Liver (tissue), 9 donors: ENCODE measurements around the gene HARS2. TPM values are rescaled to one million over a fixed set of nuclear protein-coding genes. Genes with fewer than 3 reads are reported as not detected.

Experiments
- DNase-seq: peaks from one replicate; pipeline ENCODE4 v3.0.0-alpha.2; 2017; ENCODE audit warnings: low spot score
- H3K27ac ChIP-seq, 2 donors: one replicate each; pipeline ENCODE4 v1.7.0; 2013; ENCODE audit warnings: inconsistent platforms in 2 of 2, low read length in 2 of 2, control low read depth in 1 of 2, low read depth in 1 of 2, mild to moderate bottlenecking in 1 of 2
- H3K27me3 ChIP-seq, 4 donors: one replicate each; pipeline versions ENCODE4 v1.6.1 to v1.7.0; 2013; ENCODE audit warnings: low read length in 3 of 4, inconsistent platforms in 1 of 4, mild to moderate bottlenecking in 1 of 4, moderate library complexity in 1 of 4; ENCODE audit not compliant: control insufficient read depth in 4 of 4, insufficient read depth in 4 of 4
- H3K36me3 ChIP-seq, 4 donors: one replicate each; pipeline versions ENCODE4 v1.6.1 to v1.7.0; 2013; ENCODE audit warnings: low read length in 3 of 4, mild to moderate bottlenecking in 3 of 4, low read depth in 1 of 4, moderate library complexity in 1 of 4; ENCODE audit not compliant: control insufficient read depth in 4 of 4, insufficient read depth in 3 of 4
- H3K4me1 ChIP-seq, 4 donors: one replicate each; pipeline versions ENCODE4 v1.6.1 to v1.7.0; 2013; ENCODE audit warnings: low read length in 3 of 4, mild to moderate bottlenecking in 3 of 4, moderate library complexity in 1 of 4; ENCODE audit not compliant: control insufficient read depth in 4 of 4, insufficient read depth in 4 of 4
- H3K4me3 ChIP-seq, 3 donors: one replicate each; pipeline versions ENCODE4 v1.6.1 to v1.7.0; 2013; ENCODE audit warnings: low read length in 3 of 3, control low read depth in 1 of 3, low read depth in 1 of 3, mild to moderate bottlenecking in 1 of 3
- H3K9ac ChIP-seq, 2 donors: one replicate each; pipeline ENCODE4 v1.7.0; 2013; ENCODE audit warnings: low read length in 2 of 2, mild to moderate bottlenecking in 2 of 2, moderate library complexity in 2 of 2, control low read depth in 1 of 2, low read depth in 1 of 2
- H3K9me3 ChIP-seq, 4 donors: one replicate each; pipeline versions ENCODE4 v1.6.1 to v1.7.0; 2013; ENCODE audit warnings: low read length in 3 of 4; ENCODE audit not compliant: control insufficient read depth in 4 of 4
- EGR1 ChIP-seq, 2 donors: IDR thresholded peaks; 2 replicates each; pipeline ENCODE4 v1.6.1; 2016 to 2018; ENCODE audit warnings: antibody characterized with exemption in 2 of 2, low read depth in 2 of 2
- FOXA1 ChIP-seq: IDR thresholded peaks from 2 replicates; pipeline ENCODE4 v1.6.1; 2016; ENCODE audit warnings: antibody characterized with exemption
- FOXA2 ChIP-seq: IDR thresholded peaks from 2 replicates; pipeline ENCODE4 v1.6.1; 2016; ENCODE audit warnings: antibody characterized with exemption
- HNF4A ChIP-seq, 2 donors: conservative IDR thresholded peaks; 2 replicates each; pipeline ENCODE4 v1.6.1; 2016; ENCODE audit warnings: antibody characterized with exemption in 2 of 2, mild to moderate bottlenecking in 2 of 2
- HNF4G ChIP-seq: IDR thresholded peaks from 2 replicates; pipeline ENCODE4 v1.6.1; 2016; ENCODE audit warnings: antibody characterized with exemption
- JUND ChIP-seq, 2 donors: IDR thresholded peaks; 2 replicates each; pipeline ENCODE4 v1.6.1; 2016; ENCODE audit warnings: antibody characterized with exemption in 2 of 2
- NR2F2 ChIP-seq: IDR thresholded peaks from 2 replicates; pipeline ENCODE4 v1.6.1; 2016; ENCODE audit warnings: antibody characterized with exemption
- RAD21 ChIP-seq, 2 donors: IDR thresholded peaks; 2 replicates each; pipeline ENCODE4 v1.6.1; 2016; ENCODE audit warnings: antibody characterized with exemption in 2 of 2, mild to moderate bottlenecking in 2 of 2
- RXRA ChIP-seq, 2 donors: IDR thresholded peaks; 2 replicates each; pipeline ENCODE4 v1.6.1; 2017 to 2018; ENCODE audit warnings: antibody characterized with exemption in 2 of 2, mild to moderate bottlenecking in 1 of 2
- TAF1 ChIP-seq: conservative IDR thresholded peaks from 2 replicates; pipeline ENCODE4 v1.6.1; 2016; ENCODE audit warnings: antibody characterized with exemption, mild to moderate bottlenecking
- YY1 ChIP-seq: IDR thresholded peaks from 2 replicates; pipeline ENCODE4 v1.6.1; 2016; ENCODE audit warnings: antibody characterized with exemption, mild to moderate bottlenecking
- WGBS: extraction: QIAGEN DNeasy Blood & Tissue Kit; methylation state at CpG from one replicate; pipeline ENCODE4 v1.1.7; 2013; 5-methylcytosine and 5-hydroxymethylcytosine counted together
- polyA plus RNA-seq, 2 donors: library from polyadenylated mRNA; stranded (reverse) in 1 of 2; unstranded in 1 of 2; fragments of 200-250 nt in 1 of 2; fragments of >200 nt in 1 of 2; fragmentation: Nextera tagmentation in 1 of 2; extraction: Ambion mirVana in 1 of 2; gene quantifications; one replicate each; pipeline versions ENCODE4 v1.2.1 to v1.2.3, GENCODE V29; 2013 to 2015
- total RNA-seq, 2 donors: library from RNA; depleted of rRNA; stranded (reverse); fragments of >200 nt; gene quantifications; one replicate each; pipeline ENCODE4 v1.2.3, GENCODE V29; 2014
- TF ChIP-seq, protein P1 (sequence below): fragments of 150-350 bp; IDR thresholded peaks from 2 replicates; pipeline ENCODE4 v1.5.1; 2017; ENCODE audit warnings: improper control_type of control experiment, low read depth, low read length; ENCODE audit not compliant: missing input control
- TF ChIP-seq, protein P2 (sequence below): IDR thresholded peaks from 2 replicates; pipeline ENCODE4 v1.6.1; 2016; ENCODE audit warnings: antibody characterized with exemption
- TF ChIP-seq, protein P3 (sequence below): IDR thresholded peaks from 2 replicates; pipeline ENCODE4 v1.6.1; 2016; ENCODE audit warnings: antibody characterized with exemption
- TF ChIP-seq, protein P4 (sequence below): IDR thresholded peaks from 2 replicates; pipeline ENCODE4 v1.6.1; 2016; ENCODE audit warnings: antibody characterized with exemption, mild to moderate bottlenecking
- donor health status: healthy.
- donor health status: healthy.
- donor health status: healthy.
- donor health status: healthy.
- donor health status: healthy.

The HARS2 gene
- total and polyA plus RNA-seq, 4 donors, result 8.6 to 16.3 (median 10.8) TPM

DNA sequence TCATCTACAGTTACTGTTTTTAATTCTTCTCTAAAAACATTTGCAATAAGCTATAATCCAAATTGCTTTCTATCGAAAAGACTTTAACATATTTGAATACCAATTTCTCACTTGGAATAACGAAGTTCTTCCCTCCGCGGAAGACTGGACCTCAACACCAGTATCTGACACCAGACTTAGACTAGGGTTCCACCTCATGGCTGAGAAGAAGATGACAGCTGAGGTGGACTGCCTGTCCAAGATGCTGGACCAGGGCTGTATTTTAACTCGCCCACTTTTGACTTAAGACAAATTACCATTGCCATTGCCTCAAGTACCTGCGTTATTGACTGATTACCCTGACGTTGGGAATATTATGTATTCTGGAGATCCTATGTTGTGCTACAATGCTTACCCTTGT lies 43.1 kb downstream of the HARS2 start:
- Histone ChIP-seq H3K36me3 (no peaks in the 10 kb centered on the region), H3K9ac (no peak overlapping the region), H3K9me3 (peaks cover 0 to under 1% (median 0%) of the 10 kb centered on the region in 4 donors), H3K4me3 (no peak overlapping the region), H3K27ac (no peak overlapping the region), H3K27me3 (peaks cover 0 to 5% (median 4%) of the 10 kb centered on the region in 4 donors), H3K4me1 (no peaks in the 10 kb centered on the region)
- no peak for DNase-seq
- TF ChIP-seq, protein P1, sequence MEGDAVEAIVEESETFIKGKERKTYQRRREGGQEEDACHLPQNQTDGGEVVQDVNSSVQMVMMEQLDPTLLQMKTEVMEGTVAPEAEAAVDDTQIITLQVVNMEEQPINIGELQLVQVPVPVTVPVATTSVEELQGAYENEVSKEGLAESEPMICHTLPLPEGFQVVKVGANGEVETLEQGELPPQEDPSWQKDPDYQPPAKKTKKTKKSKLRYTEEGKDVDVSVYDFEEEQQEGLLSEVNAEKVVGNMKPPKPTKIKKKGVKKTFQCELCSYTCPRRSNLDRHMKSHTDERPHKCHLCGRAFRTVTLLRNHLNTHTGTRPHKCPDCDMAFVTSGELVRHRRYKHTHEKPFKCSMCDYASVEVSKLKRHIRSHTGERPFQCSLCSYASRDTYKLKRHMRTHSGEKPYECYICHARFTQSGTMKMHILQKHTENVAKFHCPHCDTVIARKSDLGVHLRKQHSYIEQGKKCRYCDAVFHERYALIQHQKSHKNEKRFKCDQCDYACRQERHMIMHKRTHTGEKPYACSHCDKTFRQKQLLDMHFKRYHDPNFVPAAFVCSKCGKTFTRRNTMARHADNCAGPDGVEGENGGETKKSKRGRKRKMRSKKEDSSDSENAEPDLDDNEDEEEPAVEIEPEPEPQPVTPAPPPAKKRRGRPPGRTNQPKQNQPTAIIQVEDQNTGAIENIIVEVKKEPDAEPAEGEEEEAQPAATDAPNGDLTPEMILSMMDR, result peak; percentile 60
- TF ChIP-seq, protein P2, sequence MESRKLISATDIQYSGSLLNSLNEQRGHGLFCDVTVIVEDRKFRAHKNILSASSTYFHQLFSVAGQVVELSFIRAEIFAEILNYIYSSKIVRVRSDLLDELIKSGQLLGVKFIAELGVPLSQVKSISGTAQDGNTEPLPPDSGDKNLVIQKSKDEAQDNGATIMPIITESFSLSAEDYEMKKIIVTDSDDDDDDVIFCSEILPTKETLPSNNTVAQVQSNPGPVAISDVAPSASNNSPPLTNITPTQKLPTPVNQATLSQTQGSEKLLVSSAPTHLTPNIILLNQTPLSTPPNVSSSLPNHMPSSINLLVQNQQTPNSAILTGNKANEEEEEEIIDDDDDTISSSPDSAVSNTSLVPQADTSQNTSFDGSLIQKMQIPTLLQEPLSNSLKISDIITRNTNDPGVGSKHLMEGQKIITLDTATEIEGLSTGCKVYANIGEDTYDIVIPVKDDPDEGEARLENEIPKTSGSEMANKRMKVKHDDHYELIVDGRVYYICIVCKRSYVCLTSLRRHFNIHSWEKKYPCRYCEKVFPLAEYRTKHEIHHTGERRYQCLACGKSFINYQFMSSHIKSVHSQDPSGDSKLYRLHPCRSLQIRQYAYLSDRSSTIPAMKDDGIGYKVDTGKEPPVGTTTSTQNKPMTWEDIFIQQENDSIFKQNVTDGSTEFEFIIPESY, result no peak
- TF ChIP-seq HNF4A (conservative IDR thresholded peaks at IDR 0.05), result peak in 1 of 2 donors; percentile 17
- peak; percentile 76 to 84 for TF ChIP-seq RAD21 (IDR thresholded peaks at IDR 0.05)
- 45% methylated on average over 7 of the region's 7 CpGs for WGBS

DNA sequence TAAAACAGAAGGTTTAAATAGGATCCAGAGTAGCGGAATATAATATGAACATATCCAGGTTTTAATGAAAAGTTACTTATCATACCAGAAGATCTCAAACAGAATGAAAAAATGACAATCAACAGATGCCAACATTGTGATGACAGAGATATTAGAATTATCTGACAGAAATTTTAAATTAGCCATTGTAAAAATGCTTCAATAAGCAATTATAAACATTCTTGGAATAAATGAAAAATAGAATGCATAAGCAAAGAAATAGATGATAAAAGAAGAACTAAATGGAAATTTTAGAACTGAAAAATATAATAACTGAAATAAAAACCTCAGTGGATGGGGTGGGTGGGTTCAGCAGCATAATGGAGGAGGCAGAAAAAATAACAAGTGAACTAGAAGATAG lies 46.2 kb downstream of the HARS2 start:
- Histone ChIP-seq H3K36me3 (no peaks in the 10 kb centered on the region), H3K27me3 (peaks cover 0 to 5% (median 4%) of the 10 kb centered on the region in 4 donors), H3K4me3 (no peak overlapping the region), H3K9ac (no peak overlapping the region), H3K4me1 (no peaks in the 10 kb centered on the region), H3K9me3 (peaks cover 0 to 17% (median 2%) of the 10 kb centered on the region in 4 donors), H3K27ac (no peak overlapping the region)
- WGBS, result 61% methylated on average over 1 of the region's 1 CpG
- TF ChIP-seq, protein P1, result no peak
- no peak for TF ChIP-seq HNF4A (conservative IDR thresholded peaks at IDR 0.05)
- no peak for TF ChIP-seq HNF4G
- TF ChIP-seq NR2F2, result no peak
- TF ChIP-seq EGR1 (IDR thresholded peaks at IDR 0.05; ENCODE audit: low read depth in 2 of 2), result no peak
- TF ChIP-seq TAF1, result no peak
- no peak for TF ChIP-seq JUND (IDR thresholded peaks at IDR 0.05)
- TF ChIP-seq, protein P3, sequence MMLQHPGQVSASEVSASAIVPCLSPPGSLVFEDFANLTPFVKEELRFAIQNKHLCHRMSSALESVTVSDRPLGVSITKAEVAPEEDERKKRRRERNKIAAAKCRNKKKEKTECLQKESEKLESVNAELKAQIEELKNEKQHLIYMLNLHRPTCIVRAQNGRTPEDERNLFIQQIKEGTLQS, result no peak
- no peak for TF ChIP-seq FOXA1
- TF ChIP-seq RXRA (IDR thresholded peaks at IDR 0.05), result no peak
- TF ChIP-seq FOXA2, result no peak
- no peak for DNase-seq

DNA sequence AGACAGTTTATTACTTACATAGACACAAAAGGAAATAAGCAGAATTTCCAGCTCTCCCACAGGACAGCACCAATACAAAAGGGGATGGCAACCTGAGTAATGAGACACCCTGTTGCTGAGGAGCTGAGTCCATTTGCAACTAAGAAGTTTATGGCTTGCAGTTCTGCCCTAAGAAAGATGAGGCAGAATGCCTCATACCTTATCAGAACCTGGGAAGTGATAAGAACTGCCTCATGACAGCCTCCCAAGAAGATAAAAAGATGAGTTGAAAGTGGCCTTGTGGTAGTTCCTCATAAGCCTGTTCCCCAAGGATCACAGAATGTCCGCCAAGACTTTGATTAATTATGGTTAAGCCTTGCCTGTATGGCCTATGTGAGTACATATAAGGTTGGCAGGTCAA lies 50.7 kb downstream of the HARS2 start:
- Histone ChIP-seq H3K27ac (no peak overlapping the region), H3K27me3 (no peaks in the 10 kb centered on the region), H3K4me1 (no peaks in the 10 kb centered on the region), H3K4me3 (no peak overlapping the region), H3K9me3 (peaks cover 0 to 23% (median 4%) of the 10 kb centered on the region in 4 donors), H3K9ac (no peak overlapping the region), H3K36me3 (no peaks in the 10 kb centered on the region)
- DNase-seq, result no peak
- 70% methylated on average over 1 of the region's 1 CpG for WGBS
- TF ChIP-seq HNF4G (no peak), YY1 (no peak), HNF4A (conservative IDR thresholded peaks at IDR 0.05) (no peak), RXRA (IDR thresholded peaks at IDR 0.05) (no peak)
- TF ChIP-seq, protein P2, result no peak
- TF ChIP-seq, protein P4, sequence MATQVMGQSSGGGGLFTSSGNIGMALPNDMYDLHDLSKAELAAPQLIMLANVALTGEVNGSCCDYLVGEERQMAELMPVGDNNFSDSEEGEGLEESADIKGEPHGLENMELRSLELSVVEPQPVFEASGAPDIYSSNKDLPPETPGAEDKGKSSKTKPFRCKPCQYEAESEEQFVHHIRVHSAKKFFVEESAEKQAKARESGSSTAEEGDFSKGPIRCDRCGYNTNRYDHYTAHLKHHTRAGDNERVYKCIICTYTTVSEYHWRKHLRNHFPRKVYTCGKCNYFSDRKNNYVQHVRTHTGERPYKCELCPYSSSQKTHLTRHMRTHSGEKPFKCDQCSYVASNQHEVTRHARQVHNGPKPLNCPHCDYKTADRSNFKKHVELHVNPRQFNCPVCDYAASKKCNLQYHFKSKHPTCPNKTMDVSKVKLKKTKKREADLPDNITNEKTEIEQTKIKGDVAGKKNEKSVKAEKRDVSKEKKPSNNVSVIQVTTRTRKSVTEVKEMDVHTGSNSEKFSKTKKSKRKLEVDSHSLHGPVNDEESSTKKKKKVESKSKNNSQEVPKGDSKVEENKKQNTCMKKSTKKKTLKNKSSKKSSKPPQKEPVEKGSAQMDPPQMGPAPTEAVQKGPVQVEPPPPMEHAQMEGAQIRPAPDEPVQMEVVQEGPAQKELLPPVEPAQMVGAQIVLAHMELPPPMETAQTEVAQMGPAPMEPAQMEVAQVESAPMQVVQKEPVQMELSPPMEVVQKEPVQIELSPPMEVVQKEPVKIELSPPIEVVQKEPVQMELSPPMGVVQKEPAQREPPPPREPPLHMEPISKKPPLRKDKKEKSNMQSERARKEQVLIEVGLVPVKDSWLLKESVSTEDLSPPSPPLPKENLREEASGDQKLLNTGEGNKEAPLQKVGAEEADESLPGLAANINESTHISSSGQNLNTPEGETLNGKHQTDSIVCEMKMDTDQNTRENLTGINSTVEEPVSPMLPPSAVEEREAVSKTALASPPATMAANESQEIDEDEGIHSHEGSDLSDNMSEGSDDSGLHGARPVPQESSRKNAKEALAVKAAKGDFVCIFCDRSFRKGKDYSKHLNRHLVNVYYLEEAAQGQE, result no peak
